Lower leg skin (tissue), 3 donors: ENCODE measurements around the gene PDE3A.

Experiments used
- POLR2A ChIP-seq, 2 donors: fragments of 450-650 bp; IDR thresholded peaks; one replicate each; pipeline ENCODE4 v1.6.1; 2016 to 2017; ENCODE audit warnings: antibody characterized with exemption in 2 of 2, mild to moderate bottlenecking in 1 of 2, moderate library complexity in 1 of 2
- TF ChIP-seq, protein P1 (sequence below), 3 donors: fragments of 450-650 bp; IDR thresholded peaks; one replicate each; pipeline ENCODE4 v1.5.1; 2016; ENCODE audit warnings: antibody characterized with exemption in 3 of 3, mild to moderate bottlenecking in 3 of 3, moderate library complexity in 2 of 3

- TF ChIP-seq, protein P1, sequence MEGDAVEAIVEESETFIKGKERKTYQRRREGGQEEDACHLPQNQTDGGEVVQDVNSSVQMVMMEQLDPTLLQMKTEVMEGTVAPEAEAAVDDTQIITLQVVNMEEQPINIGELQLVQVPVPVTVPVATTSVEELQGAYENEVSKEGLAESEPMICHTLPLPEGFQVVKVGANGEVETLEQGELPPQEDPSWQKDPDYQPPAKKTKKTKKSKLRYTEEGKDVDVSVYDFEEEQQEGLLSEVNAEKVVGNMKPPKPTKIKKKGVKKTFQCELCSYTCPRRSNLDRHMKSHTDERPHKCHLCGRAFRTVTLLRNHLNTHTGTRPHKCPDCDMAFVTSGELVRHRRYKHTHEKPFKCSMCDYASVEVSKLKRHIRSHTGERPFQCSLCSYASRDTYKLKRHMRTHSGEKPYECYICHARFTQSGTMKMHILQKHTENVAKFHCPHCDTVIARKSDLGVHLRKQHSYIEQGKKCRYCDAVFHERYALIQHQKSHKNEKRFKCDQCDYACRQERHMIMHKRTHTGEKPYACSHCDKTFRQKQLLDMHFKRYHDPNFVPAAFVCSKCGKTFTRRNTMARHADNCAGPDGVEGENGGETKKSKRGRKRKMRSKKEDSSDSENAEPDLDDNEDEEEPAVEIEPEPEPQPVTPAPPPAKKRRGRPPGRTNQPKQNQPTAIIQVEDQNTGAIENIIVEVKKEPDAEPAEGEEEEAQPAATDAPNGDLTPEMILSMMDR (IDR thresholded peaks at IDR 0.05): no peak
- no peak for TF ChIP-seq POLR2A (IDR thresholded peaks at IDR 0.05)
Measured at GRCh38 chr12:20716037-20716436, 347.7 kb downstream of the PDE3A start.
